HG03135 (cell line): ENCODE results near the gene PLEKHA7.
"Not testable (repeated sequence)": the region's sequence is repeated elsewhere in the genome, so short reads cannot be mapped to it uniquely, and the experiment has no call there.

Source experiments
- ATAC-seq: cut with Tn5 transposase; IDR thresholded peaks from one replicate; pipeline ENCODE4 v1.9.1; 2021; ENCODE audit warnings: mild to moderate bottlenecking, moderate library complexity; ENCODE audit not compliant: unreplicated experiment

PLEKHA7 gene

GRCh38 chr11:17014321-17014832, at the start of gene PLEKHA7:
PLEKHA7 (minus strand) TSS chr11:17014414; CDS start chr11:17014401, 13 bp downstream.
- ATAC-seq: no peak

GRCh38 chr11:17063171-17064002, 49.2 kb upstream of the PLEKHA7 start:
- ATAC-seq: no peak

- not testable (repeated sequence) for ATAC-seq
These were observed 36.9 kb upstream of the PLEKHA7 start for GRCh38 chr11:17051146-17051545.

GRCh38 chr11:17048491-17048890, 34.3 kb upstream of the PLEKHA7 start:
- ATAC-seq: not testable (repeated sequence)

GRCh38 chr11:17046690-17047089, 32.5 kb upstream of the PLEKHA7 start:
- ATAC-seq: no peak

GRCh38 chr11:17036666-17037658, 22.7 kb upstream of the PLEKHA7 start:
- no peak for ATAC-seq

GRCh38 chr11:17034027-17034426, 19.8 kb upstream of the PLEKHA7 start:
- not testable (repeated sequence) for ATAC-seq

GRCh38 chr11:17026487-17027082, 12.4 kb upstream of the PLEKHA7 start:
- ATAC-seq: no peak

- ATAC-seq: no peak
These were observed 10.7 kb upstream of the PLEKHA7 start for GRCh38 chr11:17024924-17025323.

- ATAC-seq: no peak
These were observed 7.3 kb upstream of the PLEKHA7 start for GRCh38 chr11:17021511-17021910.

- ATAC-seq: no peak
These were observed 6.6 kb upstream of the PLEKHA7 start for GRCh38 chr11:17020831-17021230.

GRCh38 chr11:17019232-17019631, 5.0 kb upstream of the PLEKHA7 start:
- no peak for ATAC-seq

- no peak for ATAC-seq
These were observed 1.5 kb upstream of the PLEKHA7 start for GRCh38 chr11:17015627-17016126.

GRCh38 chr11:17014833-17015626, 816 bp upstream of the PLEKHA7 start:
- ATAC-seq: no peak

- ATAC-seq: no peak
These were observed 480 bp downstream of the PLEKHA7 start for GRCh38 chr11:17013548-17014320.

GRCh38 chr11:17012712-17013547, 1.3 kb downstream of the PLEKHA7 start:
- no peak for ATAC-seq

- no peak for ATAC-seq
These were observed 2.0 kb downstream of the PLEKHA7 start for GRCh38 chr11:17012179-17012578.

GRCh38 chr11:17010851-17011420, 3.3 kb downstream of the PLEKHA7 start:
- ATAC-seq: no peak
